SU-DHL-6 (cell line): ENCODE results near the gene INTS7.

Experiments
- EZH2phosphoT487 ChIP-seq: fragments of 200-600 bp; sonication (generic), shearing (Covaris generic); conservative IDR thresholded peaks from 2 replicates; pipeline ENCODE4 v1.6.1; 2018; ENCODE audit warnings: mild to moderate bottlenecking, antibody characterized with exemption, low read length, moderate library complexity, mixed read lengths
- TF ChIP-seq, protein P1 (sequence below): fragments of 200-600 bp; sonication (generic); IDR thresholded peaks from one replicate; pipeline ENCODE4 v1.5.1; 2017; ENCODE audit warnings: antibody characterized with exemption, mild to moderate bottlenecking, low read length, moderate library complexity; ENCODE audit not compliant: insufficient read depth, poor library complexity, severe bottlenecking

DNA sequence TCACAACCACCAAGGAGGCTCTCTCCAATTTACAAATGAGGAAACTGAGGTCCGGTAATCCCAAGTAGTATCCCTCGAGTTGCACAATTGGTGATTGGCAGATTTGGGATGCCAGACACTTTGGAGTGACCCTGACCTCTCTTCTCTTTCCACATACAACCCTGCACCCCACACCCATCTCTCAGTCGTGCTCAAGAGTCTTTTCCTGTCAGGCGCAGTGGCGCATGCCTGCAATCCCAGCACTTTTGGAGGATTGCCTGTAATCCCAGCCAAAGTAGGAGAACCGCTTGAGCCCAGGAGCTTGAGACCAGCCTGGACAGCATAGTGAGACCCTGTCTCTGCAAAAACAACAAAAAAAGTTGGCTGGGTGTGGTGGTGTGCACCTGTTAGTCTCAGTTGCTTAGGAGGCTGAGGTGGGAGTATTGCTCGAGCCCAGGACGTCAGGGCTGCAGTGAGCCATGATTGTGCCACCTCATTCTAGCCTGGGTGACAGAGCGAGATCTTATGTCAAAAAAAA is 113.7 kb downstream of the INTS7 start:
- TF ChIP-seq, protein P1, sequence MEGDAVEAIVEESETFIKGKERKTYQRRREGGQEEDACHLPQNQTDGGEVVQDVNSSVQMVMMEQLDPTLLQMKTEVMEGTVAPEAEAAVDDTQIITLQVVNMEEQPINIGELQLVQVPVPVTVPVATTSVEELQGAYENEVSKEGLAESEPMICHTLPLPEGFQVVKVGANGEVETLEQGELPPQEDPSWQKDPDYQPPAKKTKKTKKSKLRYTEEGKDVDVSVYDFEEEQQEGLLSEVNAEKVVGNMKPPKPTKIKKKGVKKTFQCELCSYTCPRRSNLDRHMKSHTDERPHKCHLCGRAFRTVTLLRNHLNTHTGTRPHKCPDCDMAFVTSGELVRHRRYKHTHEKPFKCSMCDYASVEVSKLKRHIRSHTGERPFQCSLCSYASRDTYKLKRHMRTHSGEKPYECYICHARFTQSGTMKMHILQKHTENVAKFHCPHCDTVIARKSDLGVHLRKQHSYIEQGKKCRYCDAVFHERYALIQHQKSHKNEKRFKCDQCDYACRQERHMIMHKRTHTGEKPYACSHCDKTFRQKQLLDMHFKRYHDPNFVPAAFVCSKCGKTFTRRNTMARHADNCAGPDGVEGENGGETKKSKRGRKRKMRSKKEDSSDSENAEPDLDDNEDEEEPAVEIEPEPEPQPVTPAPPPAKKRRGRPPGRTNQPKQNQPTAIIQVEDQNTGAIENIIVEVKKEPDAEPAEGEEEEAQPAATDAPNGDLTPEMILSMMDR: no peak
- no peak for TF ChIP-seq EZH2phosphoT487
